ENCODE measurements around the gene DOHH.

- TF ChIP-seq POLR2AphosphoS5 (IDR thresholded peaks at IDR 0.05; ENCODE audit: low read depth): no peak
- TF ChIP-seq CTCF (conservative IDR thresholded peaks at IDR 0.05; ENCODE audit: low read depth in 2 of 2): peak; percentile 86 to 89
Observed at GRCh38 chr19:3471954-3472655, 28.4 kb downstream of the DOHH start.
